Neural cell (in vitro differentiated cells): Measurements from ENCODE around the gene SATL1. TPM values are rescaled to one million over a fixed set of nuclear protein-coding genes. Genes with fewer than 3 reads are reported as not detected.

Source experiments
- H2AFZ ChIP-seq: fragments of 200-600, 300-800 bp; sonication (generic), shearing (Covaris generic); 2 replicates; pipeline ENCODE4 v1.6.0; 2014; ENCODE audit warnings: low read depth, mild to moderate bottlenecking, antibody characterized with exemption, low read length, moderate library complexity
- H3F3A ChIP-seq: fragments of 200-600 bp; shearing (Covaris generic); 2 replicates; pipeline ENCODE4 v1.6.1; 2016; ENCODE audit warnings: mild to moderate bottlenecking, moderate library complexity, mixed read lengths, antibody characterized with exemption, low read length; ENCODE audit not compliant: insufficient read depth, poor library complexity, severe bottlenecking
- H3K27ac ChIP-seq: fragments of 200-600, 300-800 bp; sonication (generic), shearing (Covaris generic); 2 replicates; pipeline ENCODE4 v1.5.1; 2014; ENCODE audit warnings: mild to moderate bottlenecking, low read length, moderate library complexity
- H3K27me3 ChIP-seq: fragments of 300-800, 200-600 bp; sonication (generic), shearing (Covaris generic); 2 replicates; pipeline ENCODE4 v1.6.0; 2014; ENCODE audit warnings: mild to moderate bottlenecking, low read depth, low read length, moderate library complexity; ENCODE audit not compliant: insufficient read depth
- H3K36me3 ChIP-seq: fragments of 300-800, 200-600 bp; sonication (generic), shearing (Covaris generic); 2 replicates; pipeline ENCODE4 v1.5.1; 2014; ENCODE audit warnings: mild to moderate bottlenecking, antibody characterized with exemption, low read length, moderate library complexity; ENCODE audit not compliant: insufficient read depth
- H3K4me2 ChIP-seq: fragments of 300-800, 200-600 bp; sonication (generic), shearing (Covaris generic); 2 replicates; pipeline ENCODE4 v1.6.0; 2014; ENCODE audit warnings: mild to moderate bottlenecking, low read length
- H3K4me3 ChIP-seq: fragments of 300-800, 200-600 bp; sonication (generic), shearing (Covaris generic); 2 replicates; pipeline ENCODE4 v1.5.1; 2014; ENCODE audit warnings: mild to moderate bottlenecking, low read length, moderate library complexity
- H3K79me2 ChIP-seq: fragments of 200-600 bp; shearing (Covaris generic); replicated peaks from 2 replicates; pipeline ENCODE4 v1.6.0; 2014; ENCODE audit warnings: mild to moderate bottlenecking, low read length, moderate library complexity; ENCODE audit not compliant: insufficient read depth
- H3K9ac ChIP-seq: fragments of 300-800, 200-600 bp; sonication (generic), shearing (Covaris generic); 2 replicates; pipeline ENCODE4 v1.6.1; 2016; ENCODE audit warnings: mild to moderate bottlenecking, low read length, mixed read lengths
- H3K9me2 ChIP-seq: fragments of 200-600 bp; shearing (Covaris generic); 2 replicates; pipeline ENCODE4 v1.6.1; 2016; ENCODE audit warnings: mild to moderate bottlenecking, low read length, mixed read lengths; ENCODE audit not compliant: insufficient read depth
- H3K9me3 ChIP-seq: fragments of 200-600, 300-800 bp; sonication (generic), shearing (Covaris generic); 2 replicates; pipeline ENCODE4 v1.6.1; 2016; ENCODE audit warnings: mild to moderate bottlenecking, mixed run types, low read length, moderate library complexity, mixed read lengths
- H4K20me1 ChIP-seq: fragments of 200-600 bp; shearing (Covaris generic); 2 replicates; pipeline ENCODE4 v1.6.1; 2016; ENCODE audit warnings: mild to moderate bottlenecking, mixed run types; ENCODE audit not compliant: insufficient read depth
- EP300 ChIP-seq: fragments of 450-650 bp; conservative IDR thresholded peaks from 2 replicates; pipeline ENCODE4 v1.6.1; 2014; ENCODE audit warnings: antibody characterized with exemption, mild to moderate bottlenecking, moderate library complexity; ENCODE audit not compliant: poor library complexity, severe bottlenecking
- EZH2 ChIP-seq: fragments of 200-600, 300-800 bp; shearing (Covaris generic), sonication (generic); IDR thresholded peaks from 2 replicates; pipeline ENCODE4 v1.6.1; 2014; ENCODE audit warnings: antibody characterized with exemption, low read length, borderline replicate concordance, mild to moderate bottlenecking; ENCODE audit not compliant: insufficient read depth, poor library complexity, severe bottlenecking
- MXI1 ChIP-seq: fragments of 450-650 bp; conservative IDR thresholded peaks from 2 replicates; pipeline ENCODE4 v1.6.1; 2014; ENCODE audit warnings: antibody characterized with exemption, mild to moderate bottlenecking; ENCODE audit not compliant: poor library complexity, severe bottlenecking
- POLR2AphosphoS5 ChIP-seq: IDR thresholded peaks from 2 replicates; pipeline ENCODE4 v1.6.1; 2012
- RAD21 ChIP-seq: fragments of 450-650 bp; conservative IDR thresholded peaks from 2 replicates; pipeline ENCODE4 v1.6.1; 2014; ENCODE audit warnings: antibody characterized with exemption, mild to moderate bottlenecking, moderate library complexity
- SMC3 ChIP-seq: fragments of 450-650 bp; conservative IDR thresholded peaks from 2 replicates; pipeline ENCODE4 v1.6.1; 2014; ENCODE audit warnings: antibody characterized with exemption, mild to moderate bottlenecking, moderate library complexity; ENCODE audit not compliant: poor library complexity
- TAF1 ChIP-seq: IDR thresholded peaks from 2 replicates; pipeline ENCODE4 v1.6.1; 2012; ENCODE audit warnings: low read depth
- polyA plus RNA-seq: library from polyadenylated mRNA; depleted of rRNA; stranded (reverse); fragments of >200 nt; gene quantifications from 2 replicates; pipeline ENCODE4 v1.2.3, GENCODE V29; 2014
- TF ChIP-seq, protein P1 (sequence below): fragments of 450-650 bp; IDR thresholded peaks from 2 replicates; pipeline ENCODE4 v1.5.1; 2014; ENCODE audit warnings: antibody characterized with exemption, mild to moderate bottlenecking, moderate library complexity; ENCODE audit not compliant: poor library complexity, severe bottlenecking
- TF ChIP-seq, protein P2 (sequence below): IDR thresholded peaks from 2 replicates; pipeline ENCODE4 v1.6.1; 2012; ENCODE audit warnings: borderline replicate concordance

SATL1 gene
- polyA plus RNA-seq, 1 donor from 2014 or later: 2.6 TPM

DNA sequence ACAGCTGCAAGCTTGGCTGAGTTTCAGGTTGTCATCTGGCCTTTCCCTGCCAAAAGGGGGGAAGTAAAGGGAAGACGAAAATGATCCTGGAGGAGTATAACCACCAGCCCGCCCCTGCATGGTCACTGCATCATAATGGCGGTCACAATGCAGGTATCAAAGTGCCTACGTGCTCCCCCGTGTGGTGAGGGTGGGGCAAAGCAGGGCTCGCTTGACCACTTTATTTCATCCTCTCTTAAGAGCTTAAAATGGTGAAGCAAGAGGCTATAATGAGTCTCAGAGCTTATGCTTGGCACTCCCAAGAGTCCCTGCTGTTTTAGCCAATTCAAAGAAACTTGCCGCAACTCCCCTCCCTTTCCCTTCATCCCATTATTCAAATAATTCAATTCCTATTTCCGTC lies 134.3 kb downstream of the SATL1 start:
- Histone ChIP-seq H3K9ac (no peak overlapping the region), H3K27me3 (no peaks in the 10 kb centered on the region), H3K9me3 (no peaks in the 10 kb centered on the region), H3K36me3 (no peaks in the 10 kb centered on the region), H3F3A (no peaks in the 10 kb centered on the region), H3K79me2 (no peaks in the 10 kb centered on the region), H3K4me2 (no peak overlapping the region), H3K27ac (no peak overlapping the region), H3K4me3 (no peak overlapping the region), H3K9me2 (no peaks in the 10 kb centered on the region), H4K20me1 (no peaks in the 10 kb centered on the region), H2AFZ (no peak overlapping the region)
- TF ChIP-seq SMC3 (no peak), EZH2 (no peak), TAF1 (no peak), POLR2AphosphoS5 (no peak), RAD21 (no peak), EP300 (no peak), MXI1 (no peak)
- TF ChIP-seq, protein P1, sequence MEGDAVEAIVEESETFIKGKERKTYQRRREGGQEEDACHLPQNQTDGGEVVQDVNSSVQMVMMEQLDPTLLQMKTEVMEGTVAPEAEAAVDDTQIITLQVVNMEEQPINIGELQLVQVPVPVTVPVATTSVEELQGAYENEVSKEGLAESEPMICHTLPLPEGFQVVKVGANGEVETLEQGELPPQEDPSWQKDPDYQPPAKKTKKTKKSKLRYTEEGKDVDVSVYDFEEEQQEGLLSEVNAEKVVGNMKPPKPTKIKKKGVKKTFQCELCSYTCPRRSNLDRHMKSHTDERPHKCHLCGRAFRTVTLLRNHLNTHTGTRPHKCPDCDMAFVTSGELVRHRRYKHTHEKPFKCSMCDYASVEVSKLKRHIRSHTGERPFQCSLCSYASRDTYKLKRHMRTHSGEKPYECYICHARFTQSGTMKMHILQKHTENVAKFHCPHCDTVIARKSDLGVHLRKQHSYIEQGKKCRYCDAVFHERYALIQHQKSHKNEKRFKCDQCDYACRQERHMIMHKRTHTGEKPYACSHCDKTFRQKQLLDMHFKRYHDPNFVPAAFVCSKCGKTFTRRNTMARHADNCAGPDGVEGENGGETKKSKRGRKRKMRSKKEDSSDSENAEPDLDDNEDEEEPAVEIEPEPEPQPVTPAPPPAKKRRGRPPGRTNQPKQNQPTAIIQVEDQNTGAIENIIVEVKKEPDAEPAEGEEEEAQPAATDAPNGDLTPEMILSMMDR: no peak
- TF ChIP-seq, protein P2, sequence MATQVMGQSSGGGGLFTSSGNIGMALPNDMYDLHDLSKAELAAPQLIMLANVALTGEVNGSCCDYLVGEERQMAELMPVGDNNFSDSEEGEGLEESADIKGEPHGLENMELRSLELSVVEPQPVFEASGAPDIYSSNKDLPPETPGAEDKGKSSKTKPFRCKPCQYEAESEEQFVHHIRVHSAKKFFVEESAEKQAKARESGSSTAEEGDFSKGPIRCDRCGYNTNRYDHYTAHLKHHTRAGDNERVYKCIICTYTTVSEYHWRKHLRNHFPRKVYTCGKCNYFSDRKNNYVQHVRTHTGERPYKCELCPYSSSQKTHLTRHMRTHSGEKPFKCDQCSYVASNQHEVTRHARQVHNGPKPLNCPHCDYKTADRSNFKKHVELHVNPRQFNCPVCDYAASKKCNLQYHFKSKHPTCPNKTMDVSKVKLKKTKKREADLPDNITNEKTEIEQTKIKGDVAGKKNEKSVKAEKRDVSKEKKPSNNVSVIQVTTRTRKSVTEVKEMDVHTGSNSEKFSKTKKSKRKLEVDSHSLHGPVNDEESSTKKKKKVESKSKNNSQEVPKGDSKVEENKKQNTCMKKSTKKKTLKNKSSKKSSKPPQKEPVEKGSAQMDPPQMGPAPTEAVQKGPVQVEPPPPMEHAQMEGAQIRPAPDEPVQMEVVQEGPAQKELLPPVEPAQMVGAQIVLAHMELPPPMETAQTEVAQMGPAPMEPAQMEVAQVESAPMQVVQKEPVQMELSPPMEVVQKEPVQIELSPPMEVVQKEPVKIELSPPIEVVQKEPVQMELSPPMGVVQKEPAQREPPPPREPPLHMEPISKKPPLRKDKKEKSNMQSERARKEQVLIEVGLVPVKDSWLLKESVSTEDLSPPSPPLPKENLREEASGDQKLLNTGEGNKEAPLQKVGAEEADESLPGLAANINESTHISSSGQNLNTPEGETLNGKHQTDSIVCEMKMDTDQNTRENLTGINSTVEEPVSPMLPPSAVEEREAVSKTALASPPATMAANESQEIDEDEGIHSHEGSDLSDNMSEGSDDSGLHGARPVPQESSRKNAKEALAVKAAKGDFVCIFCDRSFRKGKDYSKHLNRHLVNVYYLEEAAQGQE: no peak

DNA sequence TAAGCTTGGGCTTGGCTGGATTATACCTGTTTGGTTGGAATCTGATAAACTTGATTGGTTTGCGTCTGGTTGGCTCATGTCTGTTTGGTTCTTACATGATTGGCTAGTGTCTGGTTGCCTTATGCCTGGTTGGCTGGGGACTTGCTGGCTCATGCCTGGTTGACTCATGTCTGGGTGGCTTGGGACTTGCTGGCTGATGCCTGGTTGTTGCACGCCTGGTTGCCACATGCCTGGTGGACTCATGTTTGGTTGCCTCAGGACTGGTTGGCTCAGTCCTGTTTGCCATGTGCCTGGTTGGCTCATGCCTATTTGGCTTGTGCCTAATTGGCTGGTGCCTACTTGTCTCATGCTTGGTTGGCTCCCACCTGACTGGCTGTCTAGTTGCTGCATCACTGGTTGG lies 135.4 kb downstream of the SATL1 start:
- no peaks in the 10 kb centered on the region for H3K36me3 ChIP-seq
- H3K4me3 ChIP-seq: no peak overlapping the region
- H3K9me2 ChIP-seq: no peaks in the 10 kb centered on the region
- H3K9ac ChIP-seq: no peak overlapping the region
- no peak overlapping the region for H3K4me2 ChIP-seq
- H4K20me1 ChIP-seq: no peaks in the 10 kb centered on the region
- no peaks in the 10 kb centered on the region for H3K9me3 ChIP-seq
- no peaks in the 10 kb centered on the region for H3K27me3 ChIP-seq
- no peaks in the 10 kb centered on the region for H3F3A ChIP-seq
- no peaks in the 10 kb centered on the region for H3K79me2 ChIP-seq
- no peak overlapping the region for H3K27ac ChIP-seq
- TF ChIP-seq EP300: no peak
- TF ChIP-seq POLR2AphosphoS5: no peak
- no peak overlapping the region for H2AFZ ChIP-seq

DNA sequence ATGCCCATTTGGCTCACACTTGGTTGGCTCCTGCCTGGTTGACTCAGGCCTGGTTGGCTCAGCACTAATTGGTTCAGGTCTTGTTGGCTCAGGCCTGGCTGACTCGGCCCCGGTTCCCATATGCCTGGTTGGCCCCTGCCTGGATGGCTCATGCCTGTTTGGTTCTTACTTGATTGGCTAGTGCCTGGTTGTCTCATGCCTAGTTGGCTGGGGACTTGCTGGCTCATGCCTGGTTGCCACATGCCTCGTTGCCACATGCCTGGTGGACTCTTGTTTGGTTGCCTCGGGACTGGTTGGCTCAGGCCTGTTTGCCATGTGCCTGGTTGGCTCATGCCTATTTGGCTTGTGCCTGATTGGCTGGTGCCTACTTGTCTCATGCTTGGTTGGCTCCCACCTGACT lies 136.2 kb downstream of the SATL1 start:
- Histone ChIP-seq H3K79me2 (no peaks in the 10 kb centered on the region), H3K27me3 (no peaks in the 10 kb centered on the region), H3K36me3 (no peaks in the 10 kb centered on the region), H3F3A (no peaks in the 10 kb centered on the region), H3K27ac (no peak overlapping the region), H4K20me1 (no peaks in the 10 kb centered on the region), H3K9ac (no peak overlapping the region), H2AFZ (no peak overlapping the region), H3K9me2 (no peaks in the 10 kb centered on the region), H3K9me3 (no peaks in the 10 kb centered on the region), H3K4me2 (no peak overlapping the region), H3K4me3 (no peak overlapping the region)
- TF ChIP-seq SMC3 (no peak), POLR2AphosphoS5 (no peak), MXI1 (no peak), EP300 (no peak), RAD21 (no peak), TAF1 (no peak)
- TF ChIP-seq, protein P2: no peak
- TF ChIP-seq, protein P1: no peak
